GM23338 (cell line): ENCODE measurements around the gene FOXJ2. TPM values are rescaled to one million over a fixed set of nuclear protein-coding genes. Genes with fewer than 3 reads are reported as not detected.

Source experiments
- ATAC-seq: fragments of 200-7000 bp; cut with Tn5 transposase; 3 replicates; pipeline ENCODE4 v1.9.1; 2020
- DNase-seq: peaks from one replicate; pipeline ENCODE4 v3.0.0-alpha.2; 2015; ENCODE audit warnings: low spot score
- H2AFZ ChIP-seq: fragments of 200-600 bp; sonication (generic); 2 replicates; pipeline ENCODE4 v1.8.0; 2016; ENCODE audit warnings: antibody characterized with exemption, mild to moderate bottlenecking, moderate library complexity
- H3F3A ChIP-seq: fragments of 200-600 bp; sonication (generic); replicated peaks from 2 replicates; pipeline ENCODE4 v1.8.0; 2017; ENCODE audit warnings: antibody characterized with exemption, mixed run types, low read depth
- H3K27ac ChIP-seq: fragments of 200-600 bp; sonication (generic); 2 replicates; pipeline ENCODE4 v1.6.1; 2016; ENCODE audit warnings: low read depth
- H3K27me3 ChIP-seq: fragments of 200-600 bp; sonication (generic); 2 replicates; pipeline ENCODE4 v1.8.0; 2016; ENCODE audit warnings: mild to moderate bottlenecking, mixed run types, moderate library complexity; ENCODE audit not compliant: insufficient read depth
- H3K36me3 ChIP-seq: fragments of 200-600 bp; sonication (generic); 2 replicates; pipeline ENCODE4 v1.8.0; 2016; ENCODE audit warnings: mild to moderate bottlenecking; ENCODE audit not compliant: insufficient read depth
- H3K4me1 ChIP-seq: fragments of 200-600 bp; sonication (generic); 2 replicates; pipeline ENCODE4 v1.8.0; 2016; ENCODE audit warnings: mild to moderate bottlenecking, moderate library complexity; ENCODE audit not compliant: insufficient read depth
- H3K4me2 ChIP-seq: fragments of 200-600 bp; sonication (generic); 2 replicates; pipeline ENCODE4 v1.7.1; 2017; ENCODE audit warnings: mixed run types
- H3K4me3 ChIP-seq: fragments of 200-600 bp; sonication (generic); 2 replicates; pipeline ENCODE4 v1.6.1; 2016; ENCODE audit warnings: mixed run types
- H3K79me2 ChIP-seq: fragments of 200-600 bp; sonication (generic); replicated peaks from 2 replicates; pipeline ENCODE4 v1.8.0; 2017; ENCODE audit warnings: mild to moderate bottlenecking; ENCODE audit not compliant: insufficient read depth
- H3K9me2 ChIP-seq: fragments of 200-600 bp; sonication (generic); 2 replicates; pipeline ENCODE4 v1.8.0; 2017; ENCODE audit not compliant: insufficient read depth
- H4K20me1 ChIP-seq: fragments of 200-600 bp; sonication (generic); replicated peaks from 2 replicates; pipeline ENCODE4 v1.8.0; 2017; ENCODE audit warnings: mild to moderate bottlenecking; ENCODE audit not compliant: insufficient read depth
- H3K27ac Mint-ChIP-seq: 2 replicates; pipeline ENCODE4 v1.8.0; 2020; ENCODE audit warnings: inconsistent platforms, mild to moderate bottlenecking, moderate library complexity, mixed read lengths
- H3K27me3 Mint-ChIP-seq: 3 replicates; pipeline ENCODE4 v1.8.0; 2022; ENCODE audit warnings: low read depth, mild to moderate bottlenecking, moderate library complexity, mixed read lengths, inconsistent platforms; ENCODE audit not compliant: insufficient read depth, poor library complexity
- H3K36me3 Mint-ChIP-seq: 3 replicates; pipeline ENCODE4 v1.8.0; 2021; ENCODE audit warnings: low read depth, mild to moderate bottlenecking, inconsistent platforms, moderate library complexity, mixed read lengths
- H3K4me1 Mint-ChIP-seq: 3 replicates; pipeline ENCODE4 v1.8.0; 2020; ENCODE audit warnings: mild to moderate bottlenecking, inconsistent platforms, mixed read lengths
- H3K4me3 Mint-ChIP-seq: 3 replicates; pipeline ENCODE4 v1.8.0; 2021; ENCODE audit warnings: moderate library complexity, mild to moderate bottlenecking, inconsistent platforms, mixed read lengths
- H3K9me3 Mint-ChIP-seq: 3 replicates; pipeline ENCODE4 v1.8.0; 2020; ENCODE audit warnings: moderate library complexity, mild to moderate bottlenecking, inconsistent platforms, mixed read lengths
- CREB1 ChIP-seq: fragments of 250-450 bp; sonication (Bioruptor Pico); IDR thresholded peaks from 2 replicates; pipeline ENCODE4 v1.5.0; 2020; ENCODE audit warnings: low read depth, mild to moderate bottlenecking, moderate library complexity
- EZH2 ChIP-seq: fragments of 200-600 bp; sonication (generic); IDR thresholded peaks from one replicate; pipeline ENCODE4 v1.8.0; 2017; ENCODE audit warnings: antibody characterized with exemption, mild to moderate bottlenecking, low read depth; ENCODE audit not compliant: unreplicated experiment
- EZH2phosphoT487 ChIP-seq: fragments of 200-600 bp; sonication (generic); IDR thresholded peaks from one replicate; pipeline ENCODE4 v1.8.1; 2018; ENCODE audit warnings: antibody characterized with exemption; ENCODE audit not compliant: unreplicated experiment
- STAT1 ChIP-seq: IDR thresholded peaks from one replicate; pipeline ENCODE4 v1.6.1; 2016; ENCODE audit warnings: antibody characterized with exemption; ENCODE audit not compliant: unreplicated experiment
- ZNF114 ChIP-seq: fragments of 250-450 bp; sonication (Bioruptor Pico); IDR thresholded peaks from 2 replicates; pipeline ENCODE4 v1.5.0; 2020; ENCODE audit warnings: mild to moderate bottlenecking, moderate library complexity
- ZNF331 ChIP-seq: fragments of 250-450 bp; sonication (Bioruptor Pico); IDR thresholded peaks from 2 replicates; pipeline ENCODE4 v1.5.0; 2020; ENCODE audit warnings: low read depth, mild to moderate bottlenecking, moderate library complexity
- polyA plus RNA-seq: library from polyadenylated mRNA; unstranded; fragments of >200 nt; fragmentation: Nextera tagmentation; extraction: Ambion mirVana; gene quantifications from 2 replicates; pipeline ENCODE4 v1.2.1, GENCODE V29; 2016
- total RNA-seq: library from RNA; depleted of rRNA; stranded (reverse); fragments of >200 nt; shearing (Covaris generic); gene quantifications from 2 replicates; pipeline ENCODE4 v1.2.3, GENCODE V29; 2014
- TF ChIP-seq, protein P1 (sequence below): fragments of 250-450 bp; sonication (Bioruptor Pico); IDR thresholded peaks from 2 replicates; pipeline ENCODE4 v1.5.0; 2020; ENCODE audit warnings: mild to moderate bottlenecking, moderate library complexity
- TF ChIP-seq, protein P2 (sequence below), 2 experiments: fragments of 200-600 bp in 1 of 2; sonication (generic) in 1 of 2; conservative IDR thresholded peaks; 2 replicates each; pipeline versions ENCODE4 v1.5.1 to v1.6.1; 2016 to 2017; ENCODE audit warnings: antibody characterized with exemption in 2 of 2, low read depth in 2 of 2, mild to moderate bottlenecking in 2 of 2, moderate library complexity in 1 of 2

The FOXJ2 gene
- total and polyA plus RNA-seq, 2 experiments from 2014 or later: 4.9 to 10.4 TPM

DNA sequence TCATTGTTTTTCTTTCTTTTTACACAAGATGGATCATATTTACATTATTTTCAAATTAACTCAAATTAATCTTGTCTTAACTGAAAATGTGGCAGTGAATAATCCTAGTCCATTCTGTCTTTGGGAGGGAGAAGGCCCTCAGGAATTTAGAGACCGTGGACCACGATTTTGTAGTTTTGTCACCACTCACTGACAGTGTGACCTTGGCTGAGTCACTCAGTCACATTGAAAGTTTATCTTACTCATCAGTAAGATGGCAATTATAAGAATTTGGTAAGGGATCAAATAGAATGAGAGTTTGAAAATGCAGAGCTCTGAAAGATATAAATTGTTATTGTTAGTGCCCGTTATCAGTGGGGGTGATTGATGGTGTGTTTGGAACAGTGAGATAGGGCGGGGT is 16.4 kb downstream of the FOXJ2 start (continued):
- TF ChIP-seq, protein P1, sequence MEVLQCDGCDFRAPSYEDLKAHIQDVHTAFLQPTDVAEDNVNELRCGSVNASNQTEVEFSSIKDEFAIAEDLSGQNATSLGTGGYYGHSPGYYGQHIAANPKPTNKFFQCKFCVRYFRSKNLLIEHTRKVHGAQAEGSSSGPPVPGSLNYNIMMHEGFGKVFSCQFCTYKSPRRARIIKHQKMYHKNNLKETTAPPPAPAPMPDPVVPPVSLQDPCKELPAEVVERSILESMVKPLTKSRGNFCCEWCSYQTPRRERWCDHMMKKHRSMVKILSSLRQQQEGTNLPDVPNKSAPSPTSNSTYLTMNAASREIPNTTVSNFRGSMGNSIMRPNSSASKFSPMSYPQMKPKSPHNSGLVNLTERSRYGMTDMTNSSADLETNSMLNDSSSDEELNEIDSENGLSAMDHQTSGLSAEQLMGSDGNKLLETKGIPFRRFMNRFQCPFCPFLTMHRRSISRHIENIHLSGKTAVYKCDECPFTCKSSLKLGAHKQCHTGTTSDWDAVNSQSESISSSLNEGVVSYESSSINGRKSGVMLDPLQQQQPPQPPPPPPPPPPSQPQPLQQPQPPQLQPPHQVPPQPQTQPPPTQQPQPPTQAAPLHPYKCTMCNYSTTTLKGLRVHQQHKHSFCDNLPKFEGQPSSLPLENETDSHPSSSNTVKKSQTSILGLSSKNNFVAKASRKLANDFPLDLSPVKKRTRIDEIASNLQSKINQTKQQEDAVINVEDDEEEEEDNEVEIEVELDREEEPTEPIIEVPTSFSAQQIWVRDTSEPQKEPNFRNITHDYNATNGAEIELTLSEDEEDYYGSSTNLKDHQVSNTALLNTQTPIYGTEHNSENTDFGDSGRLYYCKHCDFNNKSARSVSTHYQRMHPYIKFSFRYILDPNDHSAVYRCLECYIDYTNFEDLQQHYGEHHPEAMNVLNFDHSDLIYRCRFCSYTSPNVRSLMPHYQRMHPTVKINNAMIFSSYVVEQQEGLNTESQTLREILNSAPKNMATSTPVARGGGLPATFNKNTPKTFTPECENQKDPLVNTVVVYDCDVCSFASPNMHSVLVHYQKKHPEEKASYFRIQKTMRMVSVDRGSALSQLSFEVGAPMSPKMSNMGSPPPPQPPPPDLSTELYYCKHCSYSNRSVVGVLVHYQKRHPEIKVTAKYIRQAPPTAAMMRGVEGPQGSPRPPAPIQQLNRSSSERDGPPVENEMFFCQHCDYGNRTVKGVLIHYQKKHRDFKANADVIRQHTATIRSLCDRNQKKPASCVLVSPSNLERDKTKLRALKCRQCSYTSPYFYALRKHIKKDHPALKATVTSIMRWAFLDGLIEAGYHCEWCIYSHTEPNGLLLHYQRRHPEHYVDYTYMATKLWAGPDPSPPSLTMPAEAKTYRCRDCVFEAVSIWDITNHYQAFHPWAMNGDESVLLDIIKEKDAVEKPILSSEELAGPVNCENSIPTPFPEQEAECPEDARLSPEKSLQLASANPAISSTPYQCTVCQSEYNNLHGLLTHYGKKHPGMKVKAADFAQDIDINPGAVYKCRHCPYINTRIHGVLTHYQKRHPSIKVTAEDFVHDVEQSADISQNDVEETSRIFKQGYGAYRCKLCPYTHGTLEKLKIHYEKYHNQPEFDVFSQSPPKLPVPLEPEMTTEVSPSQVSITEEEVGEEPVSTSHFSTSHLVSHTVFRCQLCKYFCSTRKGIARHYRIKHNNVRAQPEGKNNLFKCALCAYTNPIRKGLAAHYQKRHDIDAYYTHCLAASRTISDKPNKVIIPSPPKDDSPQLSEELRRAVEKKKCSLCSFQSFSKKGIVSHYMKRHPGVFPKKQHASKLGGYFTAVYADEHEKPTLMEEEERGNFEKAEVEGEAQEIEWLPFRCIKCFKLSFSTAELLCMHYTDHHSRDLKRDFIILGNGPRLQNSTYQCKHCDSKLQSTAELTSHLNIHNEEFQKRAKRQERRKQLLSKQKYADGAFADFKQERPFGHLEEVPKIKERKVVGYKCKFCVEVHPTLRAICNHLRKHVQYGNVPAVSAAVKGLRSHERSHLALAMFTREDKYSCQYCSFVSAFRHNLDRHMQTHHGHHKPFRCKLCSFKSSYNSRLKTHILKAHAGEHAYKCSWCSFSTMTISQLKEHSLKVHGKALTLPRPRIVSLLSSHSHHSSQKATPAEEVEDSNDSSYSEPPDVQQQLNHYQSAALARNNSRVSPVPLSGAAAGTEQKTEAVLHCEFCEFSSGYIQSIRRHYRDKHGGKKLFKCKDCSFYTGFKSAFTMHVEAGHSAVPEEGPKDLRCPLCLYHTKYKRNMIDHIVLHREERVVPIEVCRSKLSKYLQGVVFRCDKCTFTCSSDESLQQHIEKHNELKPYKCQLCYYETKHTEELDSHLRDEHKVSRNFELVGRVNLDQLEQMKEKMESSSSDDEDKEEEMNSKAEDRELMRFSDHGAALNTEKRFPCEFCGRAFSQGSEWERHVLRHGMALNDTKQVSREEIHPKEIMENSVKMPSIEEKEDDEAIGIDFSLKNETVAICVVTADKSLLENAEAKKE (CRISPR knock-in tag): no peak
- TF ChIP-seq EZH2 (no peak), EZH2phosphoT487 (no peak), STAT1 (no peak), ZNF114 (CRISPR knock-in tag) (no peak), CREB1 (CRISPR knock-in tag) (no peak), ZNF331 (CRISPR knock-in tag) (no peak)

DNA sequence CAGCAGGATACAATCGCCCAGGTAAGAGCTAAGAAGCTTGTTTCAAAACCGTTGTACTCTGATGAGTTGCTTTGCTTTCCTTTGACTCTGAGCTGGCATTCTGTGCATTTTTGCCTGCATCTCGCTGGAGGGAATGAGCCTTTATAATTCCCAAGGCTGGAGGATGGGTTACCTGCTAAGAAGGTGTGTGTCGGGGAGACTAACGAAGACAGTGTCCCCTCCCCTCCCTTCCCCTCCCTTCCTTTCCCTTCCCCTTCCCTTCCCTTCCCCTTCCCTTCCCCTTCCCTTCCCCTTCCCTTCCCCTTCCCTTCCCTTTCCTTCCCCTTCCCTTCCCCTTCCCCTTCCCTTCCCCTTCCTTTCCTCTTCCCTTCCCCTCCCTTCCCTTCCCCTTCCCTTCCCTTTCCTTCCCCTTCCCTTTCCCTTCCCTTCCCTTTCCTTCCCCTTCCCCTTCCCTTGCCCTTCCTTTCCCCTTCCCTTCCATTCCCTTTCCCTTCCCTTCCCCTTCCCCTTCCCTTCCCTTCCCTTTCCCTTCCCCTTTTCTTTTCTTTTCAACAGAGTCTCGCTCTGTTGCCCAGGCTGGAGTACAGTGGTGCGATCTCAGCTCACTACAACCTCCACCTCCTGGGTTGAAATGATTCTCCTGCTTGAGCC is 18.2 kb downstream of the FOXJ2 start:
- no peaks in the 10 kb centered on the region for H3K4me1 ChIP-seq
- peaks cover 5% of the 10 kb centered on the region for H3K27me3 Mint-ChIP-seq
- H3K27ac ChIP-seq: no peak overlapping the region
- DNase-seq: no peak
- no peaks in the 10 kb centered on the region for H3K9me2 ChIP-seq
- no peaks in the 10 kb centered on the region; the same call in 1 of the 2 replicates for H4K20me1 ChIP-seq
- no peak overlapping the region for H3K4me2 ChIP-seq
- H3K36me3 Mint-ChIP-seq: peaks cover 30% of the 10 kb centered on the region
- H3K79me2 ChIP-seq: no peaks in the 10 kb centered on the region
- peaks cover 11% of the 10 kb centered on the region for H3K36me3 ChIP-seq
- H3K9me3 Mint-ChIP-seq: no peaks in the 10 kb centered on the region
- no peak overlapping the region for H3K4me3 Mint-ChIP-seq
- H3K27me3 ChIP-seq: no peaks in the 10 kb centered on the region
- no peak overlapping the region for H3K4me3 ChIP-seq
- no peak overlapping the region for H3K27ac Mint-ChIP-seq
- TF ChIP-seq, protein P2, sequence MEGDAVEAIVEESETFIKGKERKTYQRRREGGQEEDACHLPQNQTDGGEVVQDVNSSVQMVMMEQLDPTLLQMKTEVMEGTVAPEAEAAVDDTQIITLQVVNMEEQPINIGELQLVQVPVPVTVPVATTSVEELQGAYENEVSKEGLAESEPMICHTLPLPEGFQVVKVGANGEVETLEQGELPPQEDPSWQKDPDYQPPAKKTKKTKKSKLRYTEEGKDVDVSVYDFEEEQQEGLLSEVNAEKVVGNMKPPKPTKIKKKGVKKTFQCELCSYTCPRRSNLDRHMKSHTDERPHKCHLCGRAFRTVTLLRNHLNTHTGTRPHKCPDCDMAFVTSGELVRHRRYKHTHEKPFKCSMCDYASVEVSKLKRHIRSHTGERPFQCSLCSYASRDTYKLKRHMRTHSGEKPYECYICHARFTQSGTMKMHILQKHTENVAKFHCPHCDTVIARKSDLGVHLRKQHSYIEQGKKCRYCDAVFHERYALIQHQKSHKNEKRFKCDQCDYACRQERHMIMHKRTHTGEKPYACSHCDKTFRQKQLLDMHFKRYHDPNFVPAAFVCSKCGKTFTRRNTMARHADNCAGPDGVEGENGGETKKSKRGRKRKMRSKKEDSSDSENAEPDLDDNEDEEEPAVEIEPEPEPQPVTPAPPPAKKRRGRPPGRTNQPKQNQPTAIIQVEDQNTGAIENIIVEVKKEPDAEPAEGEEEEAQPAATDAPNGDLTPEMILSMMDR (conservative IDR thresholded peaks at IDR 0.05; ENCODE audit: low read depth in 2 of 2): no peak
- H2AFZ ChIP-seq: no peak overlapping the region
- no peaks in the 10 kb centered on the region for H3K4me1 Mint-ChIP-seq
- no peaks in the 10 kb centered on the region for H3F3A ChIP-seq
- ATAC-seq: no peak
